Measurements from ENCODE around the gene CHD3. TPM values are rescaled to one million over a fixed set of nuclear protein-coding genes. Genes with fewer than 3 reads are reported as not detected.

The CHD3 gene
- total and polyA plus RNA-seq, 2 of the 13 experiments (the other 11 are each of a cell fraction or from before 2014, with no cell fraction given), result 2.7 to 3.7 TPM

GRCh38 chr17:7842380-7843256 lies 46.0 kb upstream of the CHD3 start (continued):
- TF ChIP-seq MATR3 (CRISPR knock-in tag; IDR thresholded peaks at IDR 0.05) (no peak), TBX2 (CRISPR knock-in tag; IDR thresholded peaks at IDR 0.05; ENCODE audit: borderline replicate concordance) (no peak), ZNF816 (CRISPR knock-in tag; IDR thresholded peaks at IDR 0.05; ENCODE audit: borderline replicate concordance) (no peak), ZBTB1 (CRISPR knock-in tag; IDR thresholded peaks at IDR 0.05; ENCODE audit: borderline replicate concordance) (no peak), RARG (CRISPR knock-in tag; IDR thresholded peaks at IDR 0.05; ENCODE audit: low read depth) (no peak), TFAP4 (IDR thresholded peaks at IDR 0.05; ENCODE audit: borderline replicate concordance, low read depth) (0 out of 2 replicates have a peak, but pooled peaks have one; percentile 30), ZNF530 (CRISPR knock-in tag; IDR thresholded peaks at IDR 0.05; ENCODE audit: low read depth) (no peak), SETDB1 (CRISPR knock-in tag; IDR thresholded peaks at IDR 0.05; ENCODE audit: borderline replicate concordance) (no peak), REXO4 (CRISPR knock-in tag; IDR thresholded peaks at IDR 0.05; ENCODE audit: borderline replicate concordance) (no peak), ZNF333 (CRISPR knock-in tag; IDR thresholded peaks at IDR 0.05; ENCODE audit: borderline replicate concordance) (no peak), JDP2 (CRISPR knock-in tag; IDR thresholded peaks at IDR 0.05; ENCODE audit: borderline replicate concordance) (no peak), TEAD2 (CRISPR knock-in tag; IDR thresholded peaks at IDR 0.05) (no peak), ZNF788 (CRISPR knock-in tag; IDR thresholded peaks at IDR 0.05; ENCODE audit: borderline replicate concordance) (no peak), ZBTB7A (CRISPR knock-in tag; IDR thresholded peaks at IDR 0.05) (no peak; the same call in 1 of the 2 replicates), ZNF891 (CRISPR knock-in tag; IDR thresholded peaks at IDR 0.05) (no peak), AHDC1 (CRISPR knock-in tag; IDR thresholded peaks at IDR 0.05; ENCODE audit: borderline replicate concordance) (no peak), EED (CRISPR knock-in tag; IDR thresholded peaks at IDR 0.05) (no peak), IRF2 (CRISPR knock-in tag; IDR thresholded peaks at IDR 0.05) (no peak), ZBTB20 (CRISPR knock-in tag; IDR thresholded peaks at IDR 0.05; ENCODE audit: borderline replicate concordance, low read depth) (no peak), DNMT3B (CRISPR knock-in tag; conservative IDR thresholded peaks at IDR 0.05) (no peak), CENPX (CRISPR knock-in tag; IDR thresholded peaks at IDR 0.05) (no peak), SP1 (IDR thresholded peaks at IDR 0.05) (no peak), SP1 (CRISPR knock-in tag; IDR thresholded peaks at IDR 0.05) (no peak)
- TF ChIP-seq, protein P1, sequence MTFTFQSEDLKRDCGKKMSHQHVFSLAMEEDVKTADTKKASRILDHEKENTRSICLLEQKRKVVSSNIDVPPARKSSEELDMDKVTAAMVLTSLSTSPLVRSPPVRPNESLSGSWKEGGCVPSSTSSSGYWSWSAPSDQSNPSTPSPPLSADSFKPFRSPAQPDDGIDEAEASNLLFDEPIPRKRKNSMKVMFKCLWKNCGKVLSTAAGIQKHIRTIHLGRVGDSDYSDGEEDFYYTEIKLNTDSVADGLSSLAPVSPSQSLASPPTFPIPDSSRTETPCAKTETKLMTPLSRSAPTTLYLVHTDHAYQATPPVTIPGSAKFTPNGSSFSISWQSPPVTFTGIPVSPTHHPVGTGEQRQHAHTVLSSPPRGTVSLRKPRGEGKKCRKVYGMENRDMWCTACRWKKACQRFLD (CRISPR knock-in tag; IDR thresholded peaks at IDR 0.05; ENCODE audit: borderline replicate concordance), result no peak
